GM21737 (cell line): ENCODE results near the gene CSNK2A3.

Experiments
- ATAC-seq: cut with Tn5 transposase; IDR thresholded peaks from one replicate; pipeline ENCODE4 v1.9.1; 2021; ENCODE audit warnings: mild to moderate bottlenecking, moderate library complexity; ENCODE audit not compliant: unreplicated experiment

Gene CSNK2A3

GRCh38 chr11:11344045-11344444 is 9.0 kb downstream of the CSNK2A3 start:
- no peak for ATAC-seq

- ATAC-seq: no peak
Measured at GRCh38 chr11:11338304-11338703, 14.7 kb downstream of the CSNK2A3 start.

- ATAC-seq: no peak
Measured at GRCh38 chr11:11336664-11337063, 16.4 kb downstream of the CSNK2A3 start.

GRCh38 chr11:11335043-11335442 is 18.0 kb downstream of the CSNK2A3 start:
- no peak for ATAC-seq

- ATAC-seq: no peak
Measured at GRCh38 chr11:11334607-11335006, 18.4 kb downstream of the CSNK2A3 start.

- ATAC-seq: no peak
Measured at GRCh38 chr11:11332141-11332710, 20.8 kb downstream of the CSNK2A3 start.

- ATAC-seq: no peak
Measured at GRCh38 chr11:11329062-11329806, 23.8 kb downstream of the CSNK2A3 start.

GRCh38 chr11:11324090-11324489 is 29.0 kb downstream of the CSNK2A3 start:
- no peak for ATAC-seq

- ATAC-seq: no peak
Measured at GRCh38 chr11:11322101-11322500, 30.9 kb downstream of the CSNK2A3 start.

GRCh38 chr11:11320825-11321224 is 32.2 kb downstream of the CSNK2A3 start:
- no peak for ATAC-seq

GRCh38 chr11:11318961-11319360 is 34.1 kb downstream of the CSNK2A3 start:
- no peak for ATAC-seq

- no peak for ATAC-seq
Measured at GRCh38 chr11:11318461-11318860, 34.6 kb downstream of the CSNK2A3 start.

- no peak for ATAC-seq
Measured at GRCh38 chr11:11316651-11317230, 36.3 kb downstream of the CSNK2A3 start.

GRCh38 chr11:11313902-11314692 is 39.0 kb downstream of the CSNK2A3 start:
- ATAC-seq: no peak

GRCh38 chr11:11313426-11313825 is 39.6 kb downstream of the CSNK2A3 start:
- ATAC-seq: no peak

GRCh38 chr11:11312738-11313137 is 40.3 kb downstream of the CSNK2A3 start:
- no peak for ATAC-seq

GRCh38 chr11:11311169-11311568 is 41.9 kb downstream of the CSNK2A3 start:
- ATAC-seq: no peak

- no peak for ATAC-seq
Measured at GRCh38 chr11:11309906-11310305, 43.1 kb downstream of the CSNK2A3 start.

GRCh38 chr11:11308249-11308648 is 44.8 kb downstream of the CSNK2A3 start:
- no peak for ATAC-seq

GRCh38 chr11:11306855-11307254 is 46.2 kb downstream of the CSNK2A3 start:
- no peak for ATAC-seq

GRCh38 chr11:11304550-11304949 is 48.5 kb downstream of the CSNK2A3 start:
- ATAC-seq: no peak

GRCh38 chr11:11302565-11302964 is 50.5 kb downstream of the CSNK2A3 start:
- ATAC-seq: no peak
